Fibroblast of the conjunctiva (primary cell): ENCODE results near the gene MRFAP1L1.
A peak's percentile ranks its signal among the peaks of the same experiment; 100 is the strongest.
"Not testable (repeated sequence)": the region's sequence is repeated elsewhere in the genome, so short reads cannot be mapped to it uniquely, and the experiment has no call there.

Experiments
- DNase-seq: peaks from one replicate; pipeline ENCODE4 v3.0.0-alpha.2; 2010; ENCODE audit warnings: low read depth

MRFAP1L1 gene

GRCh38 chr4:6734165-6734786 lies 24.6 kb upstream of the MRFAP1L1 start:
- DNase-seq = no peak

DNA sequence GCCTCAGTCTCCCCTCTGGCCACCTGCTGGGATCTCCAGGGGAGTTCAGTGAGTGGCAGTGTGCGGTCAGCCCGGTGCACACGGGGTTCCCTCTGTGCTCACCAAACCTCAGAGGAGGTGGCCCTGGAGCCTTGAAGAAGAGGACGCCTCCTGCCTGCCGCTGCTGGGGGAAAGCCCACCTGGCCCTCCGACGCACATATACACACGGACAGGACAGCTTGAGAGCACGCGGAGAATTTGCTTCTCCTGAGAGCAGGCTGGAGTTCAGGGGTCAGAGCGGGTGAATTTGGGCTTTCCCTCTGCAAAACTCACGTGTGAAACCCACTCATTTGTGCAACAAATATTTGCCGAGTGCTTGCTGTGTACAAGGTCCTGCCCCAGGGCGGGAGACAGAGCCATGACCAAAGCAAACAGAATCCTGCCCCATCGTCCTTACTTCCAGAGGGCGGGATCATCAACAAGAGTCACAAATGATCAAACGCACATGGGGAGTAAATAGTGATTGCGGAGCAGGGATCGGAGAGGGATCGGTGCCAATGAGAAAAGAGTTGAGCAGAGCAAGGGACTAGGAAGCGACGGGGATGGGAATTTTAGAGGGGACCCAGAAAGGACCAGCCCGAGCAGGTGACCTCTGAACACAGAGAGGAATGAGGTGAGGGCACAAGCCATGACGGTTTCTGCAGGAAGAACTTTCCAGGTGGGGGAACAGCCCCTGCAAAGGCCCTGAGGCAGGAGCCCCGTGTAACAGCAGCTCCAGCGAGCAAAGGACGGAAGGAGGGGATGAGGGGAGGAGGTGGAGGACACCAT lies 23.9 kb upstream of the MRFAP1L1 start:
- DNase-seq = no peak

GRCh38 chr4:6732441-6733357 lies 23.0 kb upstream of the MRFAP1L1 start:
- DNase-seq = peak; percentile 74

- no peak for DNase-seq
Measured at GRCh38 chr4:6731780-6732179, 22.1 kb upstream of the MRFAP1L1 start.

DNA sequence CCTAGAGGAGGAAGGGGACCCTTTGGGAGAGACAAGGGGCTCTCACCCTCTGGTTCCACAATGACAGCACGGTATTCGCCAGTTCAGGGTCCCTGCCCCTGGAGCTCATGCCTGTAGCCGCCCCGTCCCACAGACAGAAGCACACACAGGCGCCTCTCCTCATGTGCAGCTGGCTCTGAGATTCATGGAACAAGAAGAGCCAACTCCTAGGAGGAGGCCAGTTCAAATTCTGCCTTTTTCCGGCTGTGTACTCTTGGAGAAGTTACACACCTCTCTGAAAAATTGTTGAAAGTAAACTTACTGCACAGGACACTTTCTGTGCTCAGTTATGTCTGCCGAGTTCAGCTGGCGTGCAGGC lies 21.6 kb upstream of the MRFAP1L1 start:
- no peak for DNase-seq

DNA sequence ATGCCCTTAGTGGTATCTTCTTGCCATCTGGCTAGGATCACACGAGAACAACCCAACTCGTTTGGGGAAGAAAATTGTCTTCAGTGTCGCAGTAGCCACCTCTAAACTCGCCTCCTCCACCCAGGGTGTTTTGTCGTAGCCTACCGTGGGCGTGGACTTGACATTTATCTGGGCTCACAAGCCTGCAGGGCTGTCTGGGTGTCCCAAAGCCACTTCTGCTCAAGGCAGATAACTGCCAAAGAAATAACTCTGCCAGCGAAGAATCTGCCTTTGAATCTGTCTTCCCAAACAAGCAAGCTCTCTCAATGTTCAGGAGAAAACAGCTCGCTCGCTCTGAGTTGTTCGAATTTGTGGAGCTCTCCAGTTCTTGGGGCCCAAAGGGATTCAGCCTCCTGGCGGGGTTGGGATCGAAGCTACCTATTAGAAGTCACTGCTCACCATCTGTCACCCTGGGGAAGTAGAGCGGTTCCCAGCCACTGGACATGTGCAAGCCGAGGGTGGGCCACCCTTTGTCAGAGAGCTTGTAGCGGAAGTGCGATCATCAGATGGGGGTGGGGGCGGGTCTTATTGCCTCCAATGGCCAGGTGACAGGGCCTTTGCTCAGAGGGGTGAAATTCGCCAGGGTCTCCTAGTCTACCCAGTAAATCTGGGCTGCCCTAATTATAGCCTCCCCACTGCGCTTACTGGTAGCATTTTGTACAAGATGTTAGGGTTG lies 21.1 kb upstream of the MRFAP1L1 start:
- DNase-seq = no peak

- no peak for DNase-seq
Measured at GRCh38 chr4:6728320-6729029, 18.8 kb upstream of the MRFAP1L1 start.

- DNase-seq = no peak
Measured at GRCh38 chr4:6727943-6728250, 18.2 kb upstream of the MRFAP1L1 start.

DNA sequence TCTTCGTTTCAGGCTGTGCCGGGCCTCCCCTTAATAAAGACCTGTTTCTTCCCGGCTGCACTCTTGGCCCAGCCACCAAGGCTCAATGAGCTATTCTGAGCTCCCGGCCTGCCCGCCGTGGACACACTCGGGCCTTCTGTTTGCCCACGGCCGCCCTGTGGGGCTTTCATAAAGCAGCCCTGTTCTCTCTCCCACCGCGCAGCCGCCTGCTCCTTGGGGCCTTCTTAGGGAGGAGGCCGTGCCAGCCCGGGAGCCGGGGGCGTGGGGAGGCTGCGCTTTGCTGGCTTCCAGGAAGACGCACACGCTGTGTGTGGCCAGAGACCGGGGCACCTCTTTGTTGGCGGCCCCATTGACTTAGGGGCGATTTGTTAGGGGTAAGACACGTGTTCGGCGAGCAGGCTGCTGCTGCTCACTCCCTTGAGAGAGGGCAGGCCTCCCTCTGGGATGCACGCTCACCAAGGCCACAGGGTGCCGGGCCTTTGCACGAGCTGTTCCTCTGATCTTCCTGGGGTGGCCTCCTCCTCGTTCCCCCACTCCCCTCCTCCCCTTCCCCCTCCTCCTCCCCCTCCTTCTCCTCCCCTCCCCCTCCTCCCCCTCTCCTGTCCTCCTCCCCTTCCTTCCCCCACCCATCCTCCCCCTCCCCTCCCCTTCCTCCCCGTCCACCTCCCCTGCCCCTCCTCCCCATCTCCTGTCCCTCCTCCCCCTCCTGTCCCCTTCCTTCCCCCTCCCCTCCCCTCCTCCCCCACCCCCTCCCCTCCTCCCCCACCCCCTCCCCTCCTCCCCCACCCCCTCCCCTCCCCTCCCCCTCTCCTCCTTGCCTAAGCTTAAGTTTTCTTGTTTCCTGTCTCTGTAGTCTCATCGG lies 17.6 kb upstream of the MRFAP1L1 start:
- no peak for DNase-seq

GRCh38 chr4:6725427-6725961 lies 15.8 kb upstream of the MRFAP1L1 start:
- not testable (repeated sequence) for DNase-seq

- DNase-seq = no peak
Measured at GRCh38 chr4:6724421-6725111, 14.9 kb upstream of the MRFAP1L1 start.

DNA sequence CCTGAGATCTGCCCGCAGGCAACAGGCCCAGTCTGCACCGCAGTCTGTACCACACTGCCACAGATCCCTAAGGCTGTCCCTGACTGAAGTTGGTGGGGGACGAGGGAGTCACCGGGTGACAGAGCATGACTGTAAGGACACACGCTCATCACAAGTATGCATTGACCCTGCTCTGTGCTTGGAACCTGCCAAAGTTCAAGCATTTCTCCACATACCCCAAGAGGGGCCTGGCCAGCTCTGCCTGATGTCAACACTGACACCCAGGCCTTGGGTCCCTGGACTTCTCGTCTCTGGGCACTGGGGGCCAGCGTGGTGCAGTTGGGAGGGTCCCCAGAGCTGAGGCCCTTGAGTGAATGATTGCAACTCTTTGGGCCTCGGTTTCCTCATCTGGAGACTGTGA lies 14.2 kb upstream of the MRFAP1L1 start:
- no peak for DNase-seq

DNA sequence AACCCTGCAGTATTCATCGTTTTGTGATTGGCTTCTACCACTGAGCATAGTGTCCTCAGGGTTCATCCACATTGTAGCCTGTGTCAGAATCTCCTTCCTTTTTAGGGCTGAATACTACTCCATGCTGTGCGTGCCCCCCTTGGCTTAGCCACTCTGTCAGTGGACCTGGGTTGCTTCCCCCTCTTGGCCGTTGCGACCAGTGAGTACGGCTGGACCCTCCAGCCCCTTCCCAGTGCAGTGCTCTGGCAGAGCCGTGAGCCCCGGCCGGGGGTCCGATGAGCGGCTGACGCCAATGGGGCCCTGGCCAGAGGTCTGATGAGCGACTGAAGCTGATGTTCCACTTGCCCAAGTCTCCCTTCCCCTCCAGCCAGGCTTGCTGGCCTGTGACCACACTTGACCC lies 13.2 kb upstream of the MRFAP1L1 start:
- no peak for DNase-seq

DNA sequence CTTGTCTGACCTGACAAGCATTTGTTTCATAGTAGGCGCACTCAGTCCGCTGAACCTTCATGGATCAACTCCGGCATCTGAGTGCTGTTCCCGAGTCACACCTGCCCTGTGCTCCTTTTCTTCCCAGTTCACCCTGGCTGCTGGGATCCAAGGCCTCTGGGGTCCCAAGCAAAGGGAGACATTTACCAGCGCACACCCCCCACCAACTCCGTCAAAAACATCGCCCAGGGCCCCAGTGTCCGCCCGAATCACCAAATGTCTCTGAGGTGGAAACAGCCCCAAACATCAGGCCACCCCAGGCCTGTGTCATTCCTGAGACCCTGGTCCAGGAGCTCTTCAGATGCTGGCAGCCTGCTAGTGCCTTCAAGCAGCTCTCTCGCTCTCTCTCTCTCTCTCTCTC lies 11.5 kb upstream of the MRFAP1L1 start:
- no peak for DNase-seq

DNA sequence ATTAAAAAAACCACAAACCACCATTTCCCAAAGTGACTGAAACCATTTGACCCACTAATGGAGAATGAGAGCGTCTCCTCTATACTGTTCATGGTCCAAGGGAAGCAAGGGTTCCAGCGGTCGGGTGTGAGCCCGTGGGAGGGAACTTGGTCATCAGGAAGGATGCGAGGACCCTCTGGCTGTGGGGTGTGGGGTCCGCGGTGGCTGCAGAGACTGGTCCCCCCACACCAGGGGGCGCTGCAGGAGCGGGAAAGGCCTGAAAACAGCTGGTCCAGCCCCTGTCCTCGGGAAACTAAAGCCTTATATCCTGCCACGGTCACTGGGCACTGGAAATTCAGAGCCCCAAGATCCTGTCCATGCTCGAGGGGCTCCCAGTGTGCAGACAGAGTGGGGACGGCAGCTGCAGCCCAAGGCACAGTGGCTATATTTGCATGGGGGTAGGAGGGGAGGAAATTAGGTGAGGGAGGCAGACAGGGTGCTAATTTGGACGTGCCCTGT lies 10.6 kb upstream of the MRFAP1L1 start:
- peak; percentile 51 for DNase-seq

DNA sequence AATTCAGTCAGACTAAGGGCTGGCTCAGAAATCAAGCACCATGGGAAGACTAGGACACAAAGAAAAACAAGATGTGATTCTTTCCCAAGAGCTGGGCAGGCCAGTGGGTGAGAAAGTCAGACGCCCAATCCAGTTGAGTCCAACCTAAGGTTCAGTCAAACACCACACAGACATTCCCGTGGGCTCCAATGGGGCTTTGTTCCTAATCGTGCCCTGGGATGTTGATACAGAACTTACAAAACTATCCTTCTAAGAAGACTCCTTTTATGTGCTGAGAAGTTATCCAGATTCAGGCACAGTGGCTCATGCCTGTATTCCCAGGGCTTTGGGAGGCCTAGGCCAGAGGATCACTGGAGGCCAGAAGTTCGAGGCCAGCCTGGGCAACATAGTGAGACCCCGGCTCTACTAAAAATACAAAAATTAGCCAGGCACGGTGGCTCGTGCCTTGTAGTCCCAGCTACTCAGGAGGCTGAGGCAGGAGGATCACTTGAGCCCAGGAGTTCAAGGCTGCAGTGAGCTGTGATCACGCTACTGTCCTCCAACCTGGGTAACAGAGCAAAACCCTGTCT lies 10.0 kb upstream of the MRFAP1L1 start:
- DNase-seq = no peak

- no peak for DNase-seq
Measured at GRCh38 chr4:6718932-6719610, 9.4 kb upstream of the MRFAP1L1 start.

GRCh38 chr4:6716958-6717655 lies 7.4 kb upstream of the MRFAP1L1 start:
- DNase-seq = no peak
